ENCODE results near the gene PTH2. TPM values are rescaled to one million over a fixed set of nuclear protein-coding genes. Genes with fewer than 3 reads are reported as not detected.

PTH2 gene
- total RNA-seq, 4 donors from 2014 or later, result not detected

DNA sequence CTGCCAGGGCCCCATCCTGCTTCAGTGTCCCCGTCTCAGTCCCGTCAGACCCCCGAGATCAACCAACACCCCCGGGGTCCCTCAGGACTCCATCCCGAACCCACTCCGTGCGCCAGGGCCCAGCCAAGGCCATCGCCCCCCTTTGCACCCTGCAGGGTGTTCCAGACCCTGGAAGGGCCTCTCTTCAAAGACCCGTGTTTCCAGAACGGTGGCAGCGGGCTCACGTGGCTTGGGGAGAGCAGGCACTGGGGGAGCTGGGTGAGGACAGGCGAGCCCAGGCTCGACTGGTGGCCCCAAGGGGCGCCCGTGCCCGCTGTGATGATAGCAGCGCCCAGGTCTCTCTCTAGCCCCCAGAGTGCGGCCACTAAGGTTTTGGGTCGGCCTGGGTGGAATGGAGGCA, 33.8 kb downstream of the PTH2 start:
- 81% methylated on average over 10 of the region's 20 CpGs for WGBS
- no peak for DNase-seq (ENCODE audit: extremely low spot score)

DNA sequence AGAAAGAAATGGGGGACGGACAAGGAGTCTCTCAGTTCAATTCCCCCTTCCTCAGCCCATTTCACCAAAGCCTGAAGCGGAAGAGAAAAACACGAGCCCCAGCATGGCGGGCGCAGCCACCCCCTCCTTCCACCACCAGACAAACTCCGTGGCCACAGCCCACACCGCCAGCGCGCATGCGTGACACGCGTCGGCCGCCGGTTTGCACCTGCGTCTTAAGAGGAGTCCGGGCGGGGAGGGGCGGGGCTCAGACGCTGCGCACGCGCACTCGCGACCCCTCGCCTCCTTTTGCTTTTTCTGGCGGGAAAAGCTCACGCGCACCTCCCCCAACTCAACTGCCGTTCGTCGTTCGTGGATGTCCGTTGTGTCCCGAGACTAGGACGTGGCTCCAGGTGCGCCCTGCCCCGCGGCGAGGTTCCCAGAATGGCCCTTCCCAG, 35.3 kb downstream of the PTH2 start, which contains the start of gene KASH5:
Gene KASH5 (plus strand): TSS at position 314 of the 437 bp plus-strand sequence. CDS start 2,635 bp downstream, outside the sequence.
- intact Hi-C loops (cut with DNase I), result no loop called here
- Histone ChIP-seq H3K9me3 (peaks cover 0 to 5% (median 2%) of the 10 kb centered on the region in 4 donors), H3K4me3 (peak within 1 kb of the TSS; percentile 22 to 30 (median 26)), H3K27ac (replicated peaks in 1 of 4) (no peak within 1 kb of the TSS), H3K27me3 (peaks cover 0 to 44% (median 0%) of the 10 kb centered on the region in 4 donors), H3K36me3 (no peaks in the 10 kb centered on the region), H3K4me1 (peaks cover 0 to 14% (median 8%) of the 10 kb centered on the region in 4 donors)
- DNase-seq (ENCODE audit: extremely low spot score), result no peak
- 53% methylated on average over 40 of the region's 40 CpGs for WGBS
- TF ChIP-seq EP300 (IDR thresholded peaks at IDR 0.05) (no peak), POLR2AphosphoS5 (IDR thresholded peaks at IDR 0.05) (peak in 1 of 2 donors; percentile 40)
- TF ChIP-seq, protein P1, sequence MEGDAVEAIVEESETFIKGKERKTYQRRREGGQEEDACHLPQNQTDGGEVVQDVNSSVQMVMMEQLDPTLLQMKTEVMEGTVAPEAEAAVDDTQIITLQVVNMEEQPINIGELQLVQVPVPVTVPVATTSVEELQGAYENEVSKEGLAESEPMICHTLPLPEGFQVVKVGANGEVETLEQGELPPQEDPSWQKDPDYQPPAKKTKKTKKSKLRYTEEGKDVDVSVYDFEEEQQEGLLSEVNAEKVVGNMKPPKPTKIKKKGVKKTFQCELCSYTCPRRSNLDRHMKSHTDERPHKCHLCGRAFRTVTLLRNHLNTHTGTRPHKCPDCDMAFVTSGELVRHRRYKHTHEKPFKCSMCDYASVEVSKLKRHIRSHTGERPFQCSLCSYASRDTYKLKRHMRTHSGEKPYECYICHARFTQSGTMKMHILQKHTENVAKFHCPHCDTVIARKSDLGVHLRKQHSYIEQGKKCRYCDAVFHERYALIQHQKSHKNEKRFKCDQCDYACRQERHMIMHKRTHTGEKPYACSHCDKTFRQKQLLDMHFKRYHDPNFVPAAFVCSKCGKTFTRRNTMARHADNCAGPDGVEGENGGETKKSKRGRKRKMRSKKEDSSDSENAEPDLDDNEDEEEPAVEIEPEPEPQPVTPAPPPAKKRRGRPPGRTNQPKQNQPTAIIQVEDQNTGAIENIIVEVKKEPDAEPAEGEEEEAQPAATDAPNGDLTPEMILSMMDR (IDR thresholded peaks at IDR 0.05), result no peak

More for the DNA sequence above, 33.8 kb downstream of the PTH2 start:
- Histone ChIP-seq H3K4me1 (peaks cover 0 to 14% (median 8%) of the 10 kb centered on the region in 4 donors), H3K36me3 (no peaks in the 10 kb centered on the region), H3K4me3 (no peak overlapping the region), H3K9me3 (no peaks in the 10 kb centered on the region), H3K27ac (replicated peaks in 1 of 4) (no peak overlapping the region), H3K27me3 (peaks cover 0 to 58% (median 0%) of the 10 kb centered on the region in 4 donors)
- intact Hi-C loops (cut with DNase I), result no loop called here
- TF ChIP-seq POLR2A (IDR thresholded peaks at IDR 0.05; ENCODE audit: low read depth), result no peak
- TF ChIP-seq POLR2AphosphoS5 (IDR thresholded peaks at IDR 0.05), result no peak
- TF ChIP-seq, protein P1 (IDR thresholded peaks at IDR 0.05), result no peak
- no peak for TF ChIP-seq EP300 (IDR thresholded peaks at IDR 0.05)

DNA sequence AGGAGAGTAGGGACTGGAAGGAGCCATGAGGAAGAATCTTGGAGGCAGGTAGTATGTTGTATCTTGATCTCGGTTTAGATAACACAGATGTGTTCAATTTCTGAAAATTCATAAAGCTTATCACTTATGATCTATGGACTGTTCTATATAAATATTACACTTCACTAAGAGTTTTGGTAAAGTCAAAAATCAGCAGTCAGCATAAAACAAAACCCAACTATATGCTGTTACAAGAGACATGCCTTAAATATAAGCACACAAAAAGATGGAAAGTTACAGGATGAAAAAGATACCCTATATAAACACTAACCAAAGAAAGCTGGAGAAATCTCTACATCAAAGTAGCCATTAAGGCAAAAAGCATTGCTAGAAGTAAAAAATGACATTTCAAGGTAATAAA, 39.6 kb downstream of the PTH2 start:
- peaks cover 0 to 20% (median 0%) of the 10 kb centered on the region in 4 donors for H3K27me3 ChIP-seq
- DNase-seq (ENCODE audit: extremely low spot score), result no peak
- WGBS, result 82% methylated on average over 1 of the region's 1 CpG
- no peak overlapping the region for H3K4me3 ChIP-seq
- H3K9me3 ChIP-seq, result peaks cover 0 to 18% (median 14%) of the 10 kb centered on the region in 4 donors
- no peak overlapping the region for H3K27ac ChIP-seq (replicated peaks in 1 of 4)
- no peaks in the 10 kb centered on the region for H3K36me3 ChIP-seq
- peaks cover 0 to 10% (median 7%) of the 10 kb centered on the region in 4 donors for H3K4me1 ChIP-seq
- TF ChIP-seq POLR2AphosphoS5 (IDR thresholded peaks at IDR 0.05), result no peak
- TF ChIP-seq, protein P1 (IDR thresholded peaks at IDR 0.05), result no peak
- TF ChIP-seq POLR2A (IDR thresholded peaks at IDR 0.05; ENCODE audit: low read depth), result no peak
- TF ChIP-seq EP300 (IDR thresholded peaks at IDR 0.05), result no peak
- intact Hi-C loops (cut with DNase I), result no loop called here

DNA sequence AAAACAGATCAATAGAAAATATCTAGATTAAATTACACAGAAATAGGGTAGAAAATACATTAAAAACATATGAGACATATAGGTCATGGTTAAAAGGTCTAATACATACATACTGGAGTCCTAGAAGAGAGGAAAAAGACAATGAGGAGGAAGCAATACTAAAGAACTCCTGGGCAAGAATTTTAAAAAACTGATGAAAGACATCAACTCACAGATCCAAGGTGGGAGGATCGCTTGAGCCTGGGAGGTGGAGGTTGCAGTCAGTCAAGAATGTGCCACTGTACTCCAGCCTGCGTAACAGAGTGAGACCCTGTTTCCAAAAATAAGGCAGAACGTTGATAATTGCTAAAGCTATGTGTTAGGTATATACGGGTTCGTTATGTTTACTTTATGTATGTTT, 40.6 kb downstream of the PTH2 start:
- no peak for DNase-seq (ENCODE audit: extremely low spot score)
- no peak for TF ChIP-seq POLR2AphosphoS5 (IDR thresholded peaks at IDR 0.05)
- TF ChIP-seq EP300 (IDR thresholded peaks at IDR 0.05), result no peak
- TF ChIP-seq, protein P1 (IDR thresholded peaks at IDR 0.05), result no peak
- TF ChIP-seq POLR2A (IDR thresholded peaks at IDR 0.05; ENCODE audit: low read depth), result no peak
- H3K27ac ChIP-seq (replicated peaks in 1 of 4), result no peak overlapping the region
- 88% methylated on average over 5 of the region's 5 CpGs for WGBS
- H3K36me3 ChIP-seq, result no peaks in the 10 kb centered on the region
- no peak overlapping the region for H3K4me3 ChIP-seq
- intact Hi-C loops (cut with DNase I), result no loop called here
- H3K9me3 ChIP-seq, result peaks cover 0 to 18% (median 14%) of the 10 kb centered on the region in 4 donors
- H3K4me1 ChIP-seq, result peaks cover 0 to 2% (median under 1%) of the 10 kb centered on the region in 4 donors
- peaks cover 0 to 12% (median 0%) of the 10 kb centered on the region in 4 donors for H3K27me3 ChIP-seq

DNA sequence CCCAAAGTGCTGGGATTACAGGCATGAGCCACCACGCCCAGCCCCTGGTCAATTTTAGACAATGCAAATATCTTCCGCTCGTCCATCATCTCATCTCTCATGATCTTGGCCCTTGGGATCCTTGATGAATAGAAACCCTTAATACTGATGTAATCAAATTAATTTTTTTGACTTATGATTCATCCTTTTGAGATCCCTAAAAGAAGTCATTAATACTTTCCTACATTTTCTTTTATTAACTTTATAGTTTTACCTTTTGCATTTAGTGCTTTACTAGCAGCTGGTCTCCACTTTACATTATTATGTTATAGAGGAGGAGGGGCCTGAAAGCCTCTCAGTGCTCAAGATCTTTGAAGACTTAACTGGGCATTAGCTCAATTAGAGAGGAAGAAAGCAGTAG, 42.9 kb downstream of the PTH2 start:
- H3K4me1 ChIP-seq, result no peaks in the 10 kb centered on the region
- H3K36me3 ChIP-seq, result no peaks in the 10 kb centered on the region
- peaks cover 0 to 18% (median 14%) of the 10 kb centered on the region in 4 donors for H3K9me3 ChIP-seq
- intact Hi-C loops (cut with DNase I), result no loop called here
- no peak for TF ChIP-seq POLR2A (IDR thresholded peaks at IDR 0.05; ENCODE audit: low read depth)
- TF ChIP-seq, protein P1 (IDR thresholded peaks at IDR 0.05), result no peak
- no peak for TF ChIP-seq EP300 (IDR thresholded peaks at IDR 0.05)
- TF ChIP-seq POLR2AphosphoS5 (IDR thresholded peaks at IDR 0.05), result no peak
- H3K27me3 ChIP-seq, result peaks cover 0 to 13% (median 0%) of the 10 kb centered on the region in 4 donors
- no peak overlapping the region for H3K27ac ChIP-seq (replicated peaks in 1 of 4)
- no peak for DNase-seq (ENCODE audit: extremely low spot score)
- 95% methylated on average over 3 of the region's 3 CpGs for WGBS
- H3K4me3 ChIP-seq, result no peak overlapping the region

All from esophagus muscularis mucosa (tissue), 4 donors.